HepG2 (cell line): ENCODE measurements around the gene CES1. TPM values are rescaled to one million over a fixed set of nuclear protein-coding genes. Genes with fewer than 3 reads are reported as not detected.
A peak's percentile ranks its signal among the peaks of the same experiment; 100 is the strongest.

Experiments
- AGO2 ChIP-seq: fragments of 200-400 bp; formaldehyde crosslinking; optimal IDR thresholded peaks from 2 replicates; pipeline ENCODE3; 2017; ENCODE audit warnings: mild to moderate bottlenecking, low read depth, low read length, moderate library complexity
- DNMT3B ChIP-seq: conservative IDR thresholded peaks from 2 replicates; pipeline ENCODE4 v1.6.1; 2016; ENCODE audit warnings: missing biosample characterization, control low read depth
- FOXK1 ChIP-seq: sonication (generic); formaldehyde crosslinking; IDR thresholded peaks from 2 replicates; pipeline ENCODE4 v1.4.0; 2020; ENCODE audit warnings: low read depth, missing genetic modification reagents, borderline replicate concordance
- GABPA ChIP-seq, 2 experiments: IDR thresholded peaks; 2 replicates each; pipeline ENCODE4 v1.6.1; 2011 to 2016; ENCODE audit warnings: low read depth in 2 of 2, low read length in 1 of 2, missing biosample characterization in 1 of 2, missing genetic modification characterization in 1 of 2
- HNRNPUL1 ChIP-seq: fragments of 200-400 bp; formaldehyde crosslinking; IDR thresholded peaks from 2 replicates; pipeline ENCODE4 v1.6.1; 2017; ENCODE audit warnings: low read depth, mild to moderate bottlenecking, low read length, moderate library complexity
- KLF15 ChIP-seq: sonication (generic); formaldehyde crosslinking; IDR thresholded peaks from 2 replicates; pipeline ENCODE4 v1.8.1; 2023; ENCODE audit warnings: borderline replicate concordance, mild to moderate bottlenecking, inconsistent platforms, missing genetic modification reagents, mixed read lengths
- MEIS1 ChIP-seq: sonication (generic); formaldehyde crosslinking; IDR thresholded peaks from 2 replicates; pipeline ENCODE4 v1.9.0; 2021; ENCODE audit warnings: mild to moderate bottlenecking, missing genetic modification reagents, moderate library complexity, borderline replicate concordance
- RXRA ChIP-seq: sonication (generic); formaldehyde crosslinking; IDR thresholded peaks from 2 replicates; pipeline ENCODE4 v1.5.1; 2020; ENCODE audit warnings: missing genetic modification reagents
- SMARCE1 ChIP-seq: fragments of 450-650 bp; IDR thresholded peaks from 2 replicates; pipeline ENCODE4 v1.6.1; 2017; ENCODE audit warnings: borderline replicate concordance
- SP5 ChIP-seq: IDR thresholded peaks from 2 replicates; pipeline ENCODE4 v1.6.1; 2016; ENCODE audit warnings: low read depth, borderline replicate concordance
- SUZ12 ChIP-seq: fragments of 150-350 bp; IDR thresholded peaks from 2 replicates; pipeline ENCODE4 v1.6.1; 2014; ENCODE audit warnings: low read depth, low read length
- ZFP62 ChIP-seq: sonication (generic); formaldehyde crosslinking; IDR thresholded peaks from 2 replicates; pipeline ENCODE4 v1.4.0; 2020; ENCODE audit warnings: missing genetic modification reagents
- ZKSCAN1 ChIP-seq: fragments of 150-350 bp; IDR thresholded peaks from 2 replicates; pipeline ENCODE4 v1.6.1; 2014; ENCODE audit warnings: low read length
- ZNF10 ChIP-seq: sonication (generic); formaldehyde crosslinking; IDR thresholded peaks from 2 replicates; pipeline ENCODE4 v1.4.0; 2020; ENCODE audit warnings: mild to moderate bottlenecking, low read depth, missing genetic modification reagents, borderline replicate concordance
- ZNF225 ChIP-seq: sonication (generic); formaldehyde crosslinking; IDR thresholded peaks from 2 replicates; pipeline ENCODE4 v1.4.0; 2020; ENCODE audit warnings: mild to moderate bottlenecking, missing genetic modification reagents
- ZNF235 ChIP-seq: sonication (generic); formaldehyde crosslinking; IDR thresholded peaks from 2 replicates; pipeline ENCODE4 v1.8.1; 2023; ENCODE audit warnings: mild to moderate bottlenecking, missing genetic modification reagents, borderline replicate concordance
- ZNF263 ChIP-seq: sonication (generic); formaldehyde crosslinking; IDR thresholded peaks from 2 replicates; pipeline ENCODE4 v1.4.0; 2020; ENCODE audit warnings: missing genetic modification reagents
- ZNF614 ChIP-seq: IDR thresholded peaks from 2 replicates; pipeline ENCODE4 v1.6.1; 2018; ENCODE audit warnings: missing biosample characterization, missing genetic modification reagents, inconsistent platforms, borderline replicate concordance
- ZNF713 ChIP-seq: sonication (generic); formaldehyde crosslinking; IDR thresholded peaks from 2 replicates; pipeline ENCODE4 v1.4.0; 2020; ENCODE audit warnings: mild to moderate bottlenecking, missing genetic modification reagents
- polyA plus RNA-seq, 8 experiments: library from polyadenylated mRNA; depleted of rRNA in 3 of 8; stranded (reverse) in 7 of 8; unstranded in 1 of 8; fragments of >200 nt; fragmentation: Illumina TruSeq in 4 of 8; extraction: Trizol in 4 of 8; gene quantifications; 2 replicates each; pipeline versions ENCODE4 v1.2.1 to v1.2.3, GENCODE V29; 2011 to 2016; ENCODE audit warnings: low read depth in 4 of 8, missing spikeins in 1 of 8, mixed read lengths in 1 of 8; ENCODE audit not compliant: insufficient read depth in 1 of 8
- total RNA-seq, 5 experiments: library from RNA; depleted of rRNA; stranded (reverse); fragments of >200 nt; fragmentation: Illumina TruSeq; extraction: Trizol; gene quantifications; 2 replicates each; pipeline ENCODE4 v1.2.3, GENCODE V29; 2016; ENCODE audit warnings: low read depth in 1 of 5
- TF ChIP-seq, protein P1 (sequence below): sonication (generic); formaldehyde crosslinking; IDR thresholded peaks from 2 replicates; pipeline ENCODE4 v1.4.0; 2020; ENCODE audit warnings: missing genetic modification reagents
- TF ChIP-seq, protein P2 (sequence below): IDR thresholded peaks from 2 replicates; pipeline ENCODE4 v1.6.1; 2012; ENCODE audit warnings: inconsistent platforms
- TF ChIP-seq, protein P3 (sequence below): sonication (generic); formaldehyde crosslinking; IDR thresholded peaks from 2 replicates; pipeline ENCODE4 v1.4.0; 2020; ENCODE audit warnings: missing genetic modification reagents, borderline replicate concordance

The CES1 gene
- total and polyA plus RNA-seq, 2 of the 13 experiments (the other 11 are each of a cell fraction or from before 2014, with no cell fraction given) = 136 to 198 TPM

DNA sequence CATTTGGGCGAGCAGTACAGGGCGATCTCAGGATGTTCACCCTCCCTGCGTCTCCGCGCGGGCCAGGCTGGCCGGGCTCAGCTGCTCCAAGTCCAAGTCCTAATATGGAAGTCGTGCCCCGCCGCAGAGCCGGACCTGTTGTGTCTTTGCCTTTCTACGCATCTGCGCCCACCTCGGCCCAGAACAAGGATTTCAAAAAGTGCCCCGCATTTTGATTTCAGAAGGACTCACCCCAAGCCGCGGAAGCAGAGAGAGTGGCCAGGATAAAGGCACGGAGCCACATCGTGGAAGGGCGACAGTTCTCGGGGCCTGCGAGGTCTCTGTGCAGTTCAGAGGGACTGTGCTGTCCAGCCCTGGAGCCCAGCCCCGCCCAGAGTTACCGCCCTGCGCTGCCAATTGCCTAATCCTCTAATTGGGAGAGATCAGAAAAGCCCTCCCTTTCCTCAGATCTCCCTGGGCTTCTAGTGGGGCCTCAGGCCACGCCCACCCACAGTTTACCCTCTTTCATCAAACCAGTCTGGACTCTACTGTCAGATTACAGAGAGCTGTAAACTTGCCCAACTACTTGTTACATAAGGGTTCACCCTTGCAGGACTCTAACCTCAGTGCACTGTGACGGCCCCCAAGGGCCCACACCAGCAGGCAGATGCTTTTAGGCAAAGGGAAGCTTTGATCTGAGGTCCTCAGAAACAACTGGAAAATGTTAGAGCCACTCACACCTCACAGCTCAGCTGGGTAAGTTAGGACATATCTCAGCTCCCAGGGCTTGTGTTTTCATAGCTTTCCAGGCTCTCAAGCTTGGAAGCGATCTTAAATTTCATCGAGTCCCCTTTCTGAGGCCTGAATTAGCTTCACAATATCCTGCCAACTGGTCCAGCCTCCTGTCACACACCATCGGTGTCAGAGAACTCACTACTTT, at the start of gene CES1 (continued):
- TF ChIP-seq, protein P1, sequence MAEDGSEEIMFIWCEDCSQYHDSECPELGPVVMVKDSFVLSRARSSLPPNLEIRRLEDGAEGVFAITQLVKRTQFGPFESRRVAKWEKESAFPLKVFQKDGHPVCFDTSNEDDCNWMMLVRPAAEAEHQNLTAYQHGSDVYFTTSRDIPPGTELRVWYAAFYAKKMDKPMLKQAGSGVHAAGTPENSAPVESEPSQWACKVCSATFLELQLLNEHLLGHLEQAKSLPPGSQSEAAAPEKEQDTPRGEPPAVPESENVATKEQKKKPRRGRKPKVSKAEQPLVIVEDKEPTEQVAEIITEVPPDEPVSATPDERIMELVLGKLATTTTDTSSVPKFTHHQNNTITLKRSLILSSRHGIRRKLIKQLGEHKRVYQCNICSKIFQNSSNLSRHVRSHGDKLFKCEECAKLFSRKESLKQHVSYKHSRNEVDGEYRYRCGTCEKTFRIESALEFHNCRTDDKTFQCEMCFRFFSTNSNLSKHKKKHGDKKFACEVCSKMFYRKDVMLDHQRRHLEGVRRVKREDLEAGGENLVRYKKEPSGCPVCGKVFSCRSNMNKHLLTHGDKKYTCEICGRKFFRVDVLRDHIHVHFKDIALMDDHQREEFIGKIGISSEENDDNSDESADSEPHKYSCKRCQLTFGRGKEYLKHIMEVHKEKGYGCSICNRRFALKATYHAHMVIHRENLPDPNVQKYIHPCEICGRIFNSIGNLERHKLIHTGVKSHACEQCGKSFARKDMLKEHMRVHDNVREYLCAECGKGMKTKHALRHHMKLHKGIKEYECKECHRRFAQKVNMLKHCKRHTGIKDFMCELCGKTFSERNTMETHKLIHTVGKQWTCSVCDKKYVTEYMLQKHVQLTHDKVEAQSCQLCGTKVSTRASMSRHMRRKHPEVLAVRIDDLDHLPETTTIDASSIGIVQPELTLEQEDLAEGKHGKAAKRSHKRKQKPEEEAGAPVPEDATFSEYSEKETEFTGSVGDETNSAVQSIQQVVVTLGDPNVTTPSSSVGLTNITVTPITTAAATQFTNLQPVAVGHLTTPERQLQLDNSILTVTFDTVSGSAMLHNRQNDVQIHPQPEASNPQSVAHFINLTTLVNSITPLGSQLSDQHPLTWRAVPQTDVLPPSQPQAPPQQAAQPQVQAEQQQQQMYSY (CRISPR knock-in tag) = no peak
- TF ChIP-seq ZNF713 (CRISPR knock-in tag) (no peak), ZNF225 (no peak), ZNF235 (CRISPR knock-in tag) (no peak), ZNF10 (CRISPR knock-in tag) (no peak), ZKSCAN1 (no peak), HNRNPUL1 (no peak), MEIS1 (CRISPR knock-in tag) (no peak), SUZ12 (no peak), RXRA (CRISPR knock-in tag) (peak; percentile 78), ZNF614 (CRISPR knock-in tag) (no peak), ZFP62 (CRISPR knock-in tag) (no peak), SMARCE1 (no peak), DNMT3B (no peak), ZNF263 (CRISPR knock-in tag) (no peak), SP5 (CRISPR knock-in tag) (peak; percentile 94), KLF15 (CRISPR knock-in tag) (no peak), AGO2 (peak; percentile 21), FOXK1 (CRISPR knock-in tag) (peak; percentile 85; the same call in 1 of the 2 replicates), GABPA (IDR thresholded peaks at IDR 0.05; ENCODE audit: low read depth, low read length) (no peak), GABPA (CRISPR knock-in tag; IDR thresholded peaks at IDR 0.05; ENCODE audit: low read depth) (peak; percentile 28; the same call in 1 of the 2 replicates)
- TF ChIP-seq, protein P2, sequence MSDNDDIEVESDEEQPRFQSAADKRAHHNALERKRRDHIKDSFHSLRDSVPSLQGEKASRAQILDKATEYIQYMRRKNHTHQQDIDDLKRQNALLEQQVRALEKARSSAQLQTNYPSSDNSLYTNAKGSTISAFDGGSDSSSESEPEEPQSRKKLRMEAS = peak; percentile 54
- TF ChIP-seq, protein P3, sequence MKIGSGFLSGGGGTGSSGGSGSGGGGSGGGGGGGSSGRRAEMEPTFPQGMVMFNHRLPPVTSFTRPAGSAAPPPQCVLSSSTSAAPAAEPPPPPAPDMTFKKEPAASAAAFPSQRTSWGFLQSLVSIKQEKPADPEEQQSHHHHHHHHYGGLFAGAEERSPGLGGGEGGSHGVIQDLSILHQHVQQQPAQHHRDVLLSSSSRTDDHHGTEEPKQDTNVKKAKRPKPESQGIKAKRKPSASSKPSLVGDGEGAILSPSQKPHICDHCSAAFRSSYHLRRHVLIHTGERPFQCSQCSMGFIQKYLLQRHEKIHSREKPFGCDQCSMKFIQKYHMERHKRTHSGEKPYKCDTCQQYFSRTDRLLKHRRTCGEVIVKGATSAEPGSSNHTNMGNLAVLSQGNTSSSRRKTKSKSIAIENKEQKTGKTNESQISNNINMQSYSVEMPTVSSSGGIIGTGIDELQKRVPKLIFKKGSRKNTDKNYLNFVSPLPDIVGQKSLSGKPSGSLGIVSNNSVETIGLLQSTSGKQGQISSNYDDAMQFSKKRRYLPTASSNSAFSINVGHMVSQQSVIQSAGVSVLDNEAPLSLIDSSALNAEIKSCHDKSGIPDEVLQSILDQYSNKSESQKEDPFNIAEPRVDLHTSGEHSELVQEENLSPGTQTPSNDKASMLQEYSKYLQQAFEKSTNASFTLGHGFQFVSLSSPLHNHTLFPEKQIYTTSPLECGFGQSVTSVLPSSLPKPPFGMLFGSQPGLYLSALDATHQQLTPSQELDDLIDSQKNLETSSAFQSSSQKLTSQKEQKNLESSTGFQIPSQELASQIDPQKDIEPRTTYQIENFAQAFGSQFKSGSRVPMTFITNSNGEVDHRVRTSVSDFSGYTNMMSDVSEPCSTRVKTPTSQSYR (CRISPR knock-in tag) = 0 out of 2 replicates have a peak, but pooled peaks have one; percentile 30
